Upper lobe of right lung (tissue), 1 donor: ENCODE results near the gene NKD1. TPM values are rescaled to one million over a fixed set of nuclear protein-coding genes. Genes with fewer than 3 reads are reported as not detected.

Experiments
- ATAC-seq: fragments of 200-7000 bp; cut with Tn5 transposase; one replicate; pipeline ENCODE4 v1.9.1; 2020; ENCODE audit warnings: mild to moderate bottlenecking, moderate library complexity
- DNase-seq: peaks from one replicate; pipeline ENCODE4 v3.0.0-alpha.2; 2020
- H3K27ac ChIP-seq: fragments of 200-600 bp; one replicate; pipeline ENCODE4 v1.8.0; 2022
- H3K27me3 ChIP-seq: fragments of 200-600 bp; one replicate; pipeline ENCODE4 v1.8.0; 2022; ENCODE audit warnings: mild to moderate bottlenecking
- H3K36me3 ChIP-seq: fragments of 200-600 bp; one replicate; pipeline ENCODE4 v1.8.0; 2022
- H3K4me1 ChIP-seq: fragments of 200-600 bp; one replicate; pipeline ENCODE4 v1.8.0; 2022
- H3K4me3 ChIP-seq: fragments of 200-600 bp; one replicate; pipeline ENCODE4 v1.8.0; 2022; ENCODE audit warnings: mild to moderate bottlenecking
- H3K9me3 ChIP-seq: fragments of 200-600 bp; one replicate; pipeline ENCODE4 v1.8.0; 2022
- intact Hi-C: fragments of 100-400 bp; cut with DNase I; formaldehyde crosslinking; loops from one replicate; pipeline ENCODE4 v1.11.0; 2022
- total RNA-seq: library from RNA; stranded (reverse); fragmentation: NEBNext Ultra II Directional; extraction: Animal tissue kit (Norgen Biotek cat#: 25700); gene quantifications from one replicate; pipeline ENCODE4 v1.2.1, GENCODE V29; 2021
- TF ChIP-seq, protein P1 (sequence below): fragments of 200-600 bp; IDR thresholded peaks from one replicate; pipeline ENCODE4 v1.8.0; 2022; ENCODE audit warnings: antibody characterized with exemption
- donor health status: DM: no; HTN: yes; CAD: no; lungs with severe emphysema.

NKD1 gene
- total RNA-seq, 1 donor from 2014 or later, result 47.2 TPM

- no peak overlapping the region for H3K27ac ChIP-seq
- no peak for ATAC-seq
- TF ChIP-seq, protein P1, sequence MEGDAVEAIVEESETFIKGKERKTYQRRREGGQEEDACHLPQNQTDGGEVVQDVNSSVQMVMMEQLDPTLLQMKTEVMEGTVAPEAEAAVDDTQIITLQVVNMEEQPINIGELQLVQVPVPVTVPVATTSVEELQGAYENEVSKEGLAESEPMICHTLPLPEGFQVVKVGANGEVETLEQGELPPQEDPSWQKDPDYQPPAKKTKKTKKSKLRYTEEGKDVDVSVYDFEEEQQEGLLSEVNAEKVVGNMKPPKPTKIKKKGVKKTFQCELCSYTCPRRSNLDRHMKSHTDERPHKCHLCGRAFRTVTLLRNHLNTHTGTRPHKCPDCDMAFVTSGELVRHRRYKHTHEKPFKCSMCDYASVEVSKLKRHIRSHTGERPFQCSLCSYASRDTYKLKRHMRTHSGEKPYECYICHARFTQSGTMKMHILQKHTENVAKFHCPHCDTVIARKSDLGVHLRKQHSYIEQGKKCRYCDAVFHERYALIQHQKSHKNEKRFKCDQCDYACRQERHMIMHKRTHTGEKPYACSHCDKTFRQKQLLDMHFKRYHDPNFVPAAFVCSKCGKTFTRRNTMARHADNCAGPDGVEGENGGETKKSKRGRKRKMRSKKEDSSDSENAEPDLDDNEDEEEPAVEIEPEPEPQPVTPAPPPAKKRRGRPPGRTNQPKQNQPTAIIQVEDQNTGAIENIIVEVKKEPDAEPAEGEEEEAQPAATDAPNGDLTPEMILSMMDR, result no peak
- no peak for DNase-seq
- no peaks in the 10 kb centered on the region for H3K4me1 ChIP-seq
- no peak overlapping the region for H3K4me3 ChIP-seq
- H3K36me3 ChIP-seq, result no peaks in the 10 kb centered on the region
- H3K27me3 ChIP-seq, result no peaks in the 10 kb centered on the region
- no peaks in the 10 kb centered on the region for H3K9me3 ChIP-seq
- intact Hi-C loops, result no loop called here
Observed at GRCh38 chr16:50507397-50507796, 40.8 kb upstream of the NKD1 start.

DNA sequence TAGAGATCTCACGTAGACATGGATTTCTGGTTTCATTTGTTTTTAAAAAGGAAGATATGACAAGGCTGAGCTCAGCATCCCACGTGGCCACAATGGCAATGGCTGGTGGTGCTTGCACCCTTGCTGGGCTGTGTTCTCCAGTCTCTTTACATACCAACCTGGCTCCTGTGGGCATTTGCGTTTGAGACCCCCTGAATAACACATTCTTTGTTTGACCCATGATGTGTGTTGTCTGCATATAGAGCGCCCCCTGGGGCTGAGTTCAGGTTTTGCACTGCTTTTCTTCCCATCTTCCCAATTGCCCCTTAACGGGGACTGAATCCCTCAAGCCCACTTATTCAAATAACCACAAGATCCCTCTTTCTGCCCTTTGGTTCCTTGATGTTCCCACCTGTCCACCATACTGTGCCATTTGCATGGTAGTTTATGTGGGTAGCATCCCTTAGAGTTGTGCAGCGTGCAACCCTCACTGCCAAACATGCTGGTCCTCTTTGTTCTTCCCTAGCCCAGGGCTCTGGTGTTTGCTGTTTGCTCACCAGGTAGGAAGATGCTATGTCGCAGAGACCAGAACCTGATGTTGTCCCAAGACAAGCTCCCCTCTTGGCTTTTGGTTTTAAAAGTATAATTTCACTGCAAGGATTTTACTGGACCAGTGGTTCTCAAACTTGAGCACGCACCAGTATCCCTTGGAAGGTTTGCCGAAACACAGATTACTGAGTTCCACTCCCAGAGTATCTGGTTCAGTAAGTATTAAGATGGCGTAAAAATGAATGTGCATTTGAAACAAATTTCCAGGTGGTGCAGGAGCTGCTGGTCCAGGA, 38.5 kb upstream of the NKD1 start:
- TF ChIP-seq, protein P1, result peak; percentile 64
- no peaks in the 10 kb centered on the region for H3K9me3 ChIP-seq
- no peak for DNase-seq
- no peaks in the 10 kb centered on the region for H3K36me3 ChIP-seq
- no peaks in the 10 kb centered on the region for H3K27me3 ChIP-seq
- ATAC-seq, result peak; percentile 44
- intact Hi-C loops, result no loop called here
- no peaks in the 10 kb centered on the region for H3K4me1 ChIP-seq
- H3K4me3 ChIP-seq, result no peak overlapping the region
- no peak overlapping the region for H3K27ac ChIP-seq

- Histone ChIP-seq H3K27me3 (no peaks in the 10 kb centered on the region), H3K9me3 (no peaks in the 10 kb centered on the region), H3K27ac (no peak overlapping the region), H3K4me3 (no peak overlapping the region), H3K36me3 (no peaks in the 10 kb centered on the region), H3K4me1 (no peaks in the 10 kb centered on the region)
- TF ChIP-seq, protein P1, result no peak
- DNase-seq (no peak), ATAC-seq (no peak)
- intact Hi-C loops, result no loop called here
Observed at GRCh38 chr16:50515218-50515617, 33.0 kb upstream of the NKD1 start.

DNA sequence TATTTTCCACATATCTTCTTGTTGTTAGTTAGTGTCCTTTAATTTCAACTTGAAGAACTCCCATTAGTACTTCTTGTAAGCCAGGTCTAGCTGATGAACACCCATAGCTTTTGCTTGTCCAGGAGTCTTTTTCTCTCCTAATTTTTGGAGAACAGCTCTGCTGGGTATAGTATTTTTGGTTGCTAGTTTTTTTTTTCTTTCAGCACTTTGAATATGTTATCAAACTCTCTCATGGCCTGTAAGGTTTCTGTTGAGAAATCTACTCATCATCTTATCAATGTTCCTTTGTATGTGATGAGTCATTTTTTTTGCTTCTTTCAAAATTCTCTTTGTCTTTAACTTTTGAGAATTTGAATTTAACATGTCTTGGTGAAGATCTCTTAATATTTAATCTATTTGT, 31.8 kb upstream of the NKD1 start:
- no peaks in the 10 kb centered on the region for H3K9me3 ChIP-seq
- TF ChIP-seq, protein P1, result no peak
- no peak for DNase-seq
- intact Hi-C loops, result no loop called here
- ATAC-seq, result no peak
- H3K27me3 ChIP-seq, result peaks cover under 1% of the 10 kb centered on the region
- H3K36me3 ChIP-seq, result no peaks in the 10 kb centered on the region
- H3K4me3 ChIP-seq, result no peak overlapping the region
- no peaks in the 10 kb centered on the region for H3K4me1 ChIP-seq
- H3K27ac ChIP-seq, result no peak overlapping the region

DNA sequence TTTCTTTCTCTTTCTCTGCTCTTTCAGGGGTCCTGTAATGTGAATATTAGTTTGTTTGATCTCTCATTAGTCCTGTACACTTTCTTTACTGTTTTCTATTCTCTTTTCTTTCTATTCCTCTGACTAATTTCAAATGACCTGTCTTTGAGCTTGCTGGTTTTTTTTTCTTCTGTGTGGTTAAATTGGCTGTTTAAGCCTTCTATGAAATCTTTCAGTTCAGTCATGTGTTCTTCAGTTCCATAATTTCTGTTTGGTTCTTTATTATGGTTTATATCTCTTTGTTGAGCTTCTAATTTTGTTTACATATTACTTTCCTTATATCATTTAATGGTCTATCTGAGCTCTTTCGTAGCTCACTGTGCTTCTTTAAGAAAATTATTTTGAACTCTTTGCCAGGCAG, 31.3 kb upstream of the NKD1 start:
- TF ChIP-seq, protein P1, result no peak
- no peaks in the 10 kb centered on the region for H3K9me3 ChIP-seq
- no peak overlapping the region for H3K27ac ChIP-seq
- intact Hi-C loops, result no loop called here
- peaks cover 5% of the 10 kb centered on the region for H3K27me3 ChIP-seq
- no peak overlapping the region for H3K4me3 ChIP-seq
- H3K36me3 ChIP-seq, result no peaks in the 10 kb centered on the region
- ATAC-seq (no peak), DNase-seq (no peak)
- H3K4me1 ChIP-seq, result no peaks in the 10 kb centered on the region
